ENCODE results near the gene PPIF. TPM values are rescaled to one million over a fixed set of nuclear protein-coding genes. Genes with fewer than 3 reads are reported as not detected.

PPIF gene
- total and polyA plus RNA-seq, 4 experiments from 2014 or later, result 10.6 to 33.7 (median 19.7) TPM

- Mint-ChIP-seq H3K27ac (no peak overlapping the region), H3K27me3 (no peaks in the 10 kb centered on the region), H3K4me1 (peaks cover 0 to 3% (median 0%) of the 10 kb centered on the region in 4 donors), H3K4me3 (no peak overlapping the region), H3K36me3 (no peaks in the 10 kb centered on the region), H3K9me3 (no peaks in the 10 kb centered on the region)
- intact Hi-C loops (cut with micrococcal nuclease), result no loop called here
- H3K27ac ChIP-seq (ENCODE audit: low read depth, low read length), result no peak overlapping the region
- CTCF ChIA-PET (ENCODE audit: partially characterized antibody), result interaction anchor here (1.2 kb wide), 1 partner anchor 10 kb away, joined by 4 read pairs; no protein-coding TSS in a partner anchor
- no peaks in the 10 kb centered on the region for H3K36me3 ChIP-seq (ENCODE audit: insufficient read depth, low read length)
- no peaks in the 10 kb centered on the region for H3K4me1 ChIP-seq (ENCODE audit: insufficient read depth, low read length)
- H3K9me3 ChIP-seq (ENCODE audit: control insufficient read depth in 1 of 2, low read length in 2 of 2), result no peaks in the 10 kb centered on the region
- POLR2A ChIA-PET (ENCODE audit: partially characterized antibody), result no interaction called here
- no peaks in the 10 kb centered on the region for H3K27me3 ChIP-seq (ENCODE audit: insufficient read depth, low read length)
- DNase-seq, result no peak
- no peak overlapping the region for H3K4me3 ChIP-seq (ENCODE audit: low read length in 2 of 2)
These were observed 52.1 kb downstream of the PPIF start for GRCh38 chr10:79399223-79399831.

- Mint-ChIP-seq H3K27me3 (no peaks in the 10 kb centered on the region), H3K27ac (no peak overlapping the region), H3K4me3 (no peak overlapping the region), H3K4me1 (peaks cover 0 to 3% (median 0%) of the 10 kb centered on the region in 4 donors), H3K9me3 (no peaks in the 10 kb centered on the region), H3K36me3 (no peaks in the 10 kb centered on the region)
- POLR2A ChIA-PET (ENCODE audit: partially characterized antibody), result no interaction called here
- no peaks in the 10 kb centered on the region for H3K27me3 ChIP-seq (ENCODE audit: insufficient read depth, low read length)
- no peak overlapping the region for H3K27ac ChIP-seq (ENCODE audit: low read depth, low read length)
- no peaks in the 10 kb centered on the region for H3K36me3 ChIP-seq (ENCODE audit: insufficient read depth, low read length)
- H3K4me1 ChIP-seq (ENCODE audit: insufficient read depth, low read length), result no peaks in the 10 kb centered on the region
- CTCF ChIA-PET (ENCODE audit: partially characterized antibody), result interaction anchor here (0.8 to 1.8 kb wide), 5 partner anchors 9 to 68 kb away, joined by 3 to 9 read pairs (median 4); no protein-coding TSS in a partner anchor
- peak in 3 of 5 donors; percentile 11 to 31 (median 28) for DNase-seq
- intact Hi-C loops (cut with micrococcal nuclease), result loop anchor here (1.0 kb wide), 1 partner anchor 67 kb away; no protein-coding TSS in a partner anchor
- H3K9me3 ChIP-seq (ENCODE audit: control insufficient read depth in 1 of 2, low read length in 2 of 2), result no peaks in the 10 kb centered on the region
- H3K4me3 ChIP-seq (ENCODE audit: low read length in 2 of 2), result no peak overlapping the region
These were observed 53.1 kb downstream of the PPIF start for GRCh38 chr10:79400146-79401004.

- DNase-seq, result no peak
- H3K9me3 Mint-ChIP-seq, result no peaks in the 10 kb centered on the region
- intact Hi-C loops (cut with micrococcal nuclease), result no loop called here
- Histone ChIP-seq H3K27me3 (ENCODE audit: insufficient read depth, low read length) (no peaks in the 10 kb centered on the region), H3K4me1 (ENCODE audit: insufficient read depth, low read length) (no peaks in the 10 kb centered on the region), H3K27ac (ENCODE audit: low read depth, low read length) (no peak overlapping the region), H3K36me3 (ENCODE audit: insufficient read depth, low read length) (no peaks in the 10 kb centered on the region), H3K4me3 (ENCODE audit: low read length in 2 of 2) (no peak overlapping the region), H3K9me3 (ENCODE audit: control insufficient read depth in 1 of 2, low read length in 2 of 2) (no peaks in the 10 kb centered on the region)
- peaks cover 0 to 3% (median 0%) of the 10 kb centered on the region in 4 donors for H3K4me1 Mint-ChIP-seq
- ChIA-PET CTCF (ENCODE audit: partially characterized antibody) (interaction anchor here (0.8 to 1.8 kb wide), 4 partner anchors 21 to 67 kb away, joined by 3 to 9 read pairs (median 4); no protein-coding TSS in a partner anchor), POLR2A (ENCODE audit: partially characterized antibody) (no interaction called here)
- no peak overlapping the region for H3K4me3 Mint-ChIP-seq
- H3K27me3 Mint-ChIP-seq, result no peaks in the 10 kb centered on the region
- H3K36me3 Mint-ChIP-seq, result no peaks in the 10 kb centered on the region
- no peak overlapping the region for H3K27ac Mint-ChIP-seq
These were observed 54.0 kb downstream of the PPIF start for GRCh38 chr10:79401015-79401921.

GRCh38 chr10:79402625-79402946, 55.3 kb downstream of the PPIF start:
- Mint-ChIP-seq H3K9me3 (no peaks in the 10 kb centered on the region), H3K27ac (no peak overlapping the region), H3K36me3 (no peaks in the 10 kb centered on the region), H3K4me1 (peaks cover 0 to 3% (median 0%) of the 10 kb centered on the region in 4 donors), H3K4me3 (no peak overlapping the region), H3K27me3 (no peaks in the 10 kb centered on the region)
- Histone ChIP-seq H3K36me3 (ENCODE audit: insufficient read depth, low read length) (no peaks in the 10 kb centered on the region), H3K9me3 (ENCODE audit: control insufficient read depth in 1 of 2, low read length in 2 of 2) (no peaks in the 10 kb centered on the region), H3K4me1 (ENCODE audit: insufficient read depth, low read length) (no peaks in the 10 kb centered on the region), H3K27me3 (ENCODE audit: insufficient read depth, low read length) (no peaks in the 10 kb centered on the region), H3K27ac (ENCODE audit: low read depth, low read length) (no peak overlapping the region), H3K4me3 (ENCODE audit: low read length in 2 of 2) (no peak overlapping the region)
- ChIA-PET CTCF (ENCODE audit: partially characterized antibody) (no interaction called here), POLR2A (ENCODE audit: partially characterized antibody) (no interaction called here)
- intact Hi-C loops (cut with micrococcal nuclease), result no loop called here
- no peak for DNase-seq

- Mint-ChIP-seq H3K27ac (no peak overlapping the region), H3K4me3 (no peak overlapping the region), H3K27me3 (no peaks in the 10 kb centered on the region), H3K4me1 (peaks cover 0 to 3% (median 0%) of the 10 kb centered on the region in 4 donors), H3K9me3 (no peaks in the 10 kb centered on the region), H3K36me3 (no peaks in the 10 kb centered on the region)
- H3K4me3 ChIP-seq (ENCODE audit: low read length in 2 of 2), result no peak overlapping the region
- no peaks in the 10 kb centered on the region for H3K27me3 ChIP-seq (ENCODE audit: insufficient read depth, low read length)
- H3K9me3 ChIP-seq (ENCODE audit: control insufficient read depth in 1 of 2, low read length in 2 of 2), result no peaks in the 10 kb centered on the region
- no peak overlapping the region for H3K27ac ChIP-seq (ENCODE audit: low read depth, low read length)
- POLR2A ChIA-PET (ENCODE audit: partially characterized antibody), result no interaction called here
- no peaks in the 10 kb centered on the region for H3K36me3 ChIP-seq (ENCODE audit: insufficient read depth, low read length)
- H3K4me1 ChIP-seq (ENCODE audit: insufficient read depth, low read length), result no peaks in the 10 kb centered on the region
- no peak for DNase-seq
- intact Hi-C loops (cut with micrococcal nuclease), result no loop called here
- CTCF ChIA-PET (ENCODE audit: partially characterized antibody), result no interaction called here
These were observed 55.7 kb downstream of the PPIF start for GRCh38 chr10:79402951-79403350.

GRCh38 chr10:79403441-79404230, 56.4 kb downstream of the PPIF start:
- intact Hi-C loops (cut with micrococcal nuclease), result no loop called here
- Histone ChIP-seq H3K4me1 (ENCODE audit: insufficient read depth, low read length) (no peaks in the 10 kb centered on the region), H3K36me3 (ENCODE audit: insufficient read depth, low read length) (no peaks in the 10 kb centered on the region), H3K27ac (ENCODE audit: low read depth, low read length) (no peak overlapping the region), H3K4me3 (ENCODE audit: low read length in 2 of 2) (no peak overlapping the region), H3K27me3 (ENCODE audit: insufficient read depth, low read length) (no peaks in the 10 kb centered on the region), H3K9me3 (ENCODE audit: control insufficient read depth in 1 of 2, low read length in 2 of 2) (no peaks in the 10 kb centered on the region)
- H3K27ac Mint-ChIP-seq, result no peak overlapping the region
- POLR2A ChIA-PET (ENCODE audit: partially characterized antibody), result no interaction called here
- H3K27me3 Mint-ChIP-seq, result no peaks in the 10 kb centered on the region
- H3K36me3 Mint-ChIP-seq, result no peaks in the 10 kb centered on the region
- no peak for DNase-seq
- no peaks in the 10 kb centered on the region for H3K9me3 Mint-ChIP-seq
- no peak overlapping the region for H3K4me3 Mint-ChIP-seq
- H3K4me1 Mint-ChIP-seq, result peaks cover 0 to 3% (median 0%) of the 10 kb centered on the region in 4 donors
- CTCF ChIA-PET (ENCODE audit: partially characterized antibody), result no interaction called here

Measured in CD4-positive, alpha-beta memory T cell (primary cell).